ENCODE measurements around the gene ALKBH1. TPM values are rescaled to one million over a fixed set of nuclear protein-coding genes. Genes with fewer than 3 reads are reported as not detected.
"Not testable (repeated sequence)": the region's sequence is repeated elsewhere in the genome, so short reads cannot be mapped to it uniquely, and the experiment has no call there.

ALKBH1 gene, protein sequence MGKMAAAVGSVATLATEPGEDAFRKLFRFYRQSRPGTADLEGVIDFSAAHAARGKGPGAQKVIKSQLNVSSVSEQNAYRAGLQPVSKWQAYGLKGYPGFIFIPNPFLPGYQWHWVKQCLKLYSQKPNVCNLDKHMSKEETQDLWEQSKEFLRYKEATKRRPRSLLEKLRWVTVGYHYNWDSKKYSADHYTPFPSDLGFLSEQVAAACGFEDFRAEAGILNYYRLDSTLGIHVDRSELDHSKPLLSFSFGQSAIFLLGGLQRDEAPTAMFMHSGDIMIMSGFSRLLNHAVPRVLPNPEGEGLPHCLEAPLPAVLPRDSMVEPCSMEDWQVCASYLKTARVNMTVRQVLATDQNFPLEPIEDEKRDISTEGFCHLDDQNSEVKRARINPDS
- total RNA-seq: 10 to 100 TPM in 3 of 4 donors, 1 to 10 TPM in 1; 6.3 to 13.8 (median 10.3) TPM

- intact Hi-C loops (cut with DNase I): loop anchor here (5.0 kb wide), 1 partner anchor 246 kb away; no protein-coding TSS in a partner anchor
- Histone ChIP-seq H3K27me3 (no peaks in the 10 kb centered on the region), H3K9me3 (no peaks in the 10 kb centered on the region), H3K27ac (peak within 1 kb of the TSS in 2 of 3 donors; percentile 31 to 53), H3K4me1 (peaks cover 20 to 27% of the 10 kb centered on the region in 2 donors), H3K36me3 (peaks cover 8 to 25% of the 10 kb centered on the region in 2 donors), H3K4me3 (replicated peaks in 1 of 3) (peak within 1 kb of the TSS; percentile 68 to 97 (median 79))
- peak; percentile 85 to 89 for DNase-seq
- TF ChIP-seq POLR2A (IDR thresholded peaks at IDR 0.05) (peak in 1 of 2 donors; percentile 69), CTCF (IDR thresholded peaks at IDR 0.05) (no peak)
- WGBS, 2 donors: 0% methylated on average over 31 to 33 of the region's 49 CpGs
Observed at GRCh38 chr14:77707724-77708408, at the start of gene ALKBH1, which contains the start of gene SLIRP. ALKBH1 (minus strand) TSS chr14:77708023; CDS start chr14:77708004, 19 bp downstream. SLIRP (plus strand) TSS chr14:77708103; CDS start chr14:77708112, 9 bp downstream.

DNA sequence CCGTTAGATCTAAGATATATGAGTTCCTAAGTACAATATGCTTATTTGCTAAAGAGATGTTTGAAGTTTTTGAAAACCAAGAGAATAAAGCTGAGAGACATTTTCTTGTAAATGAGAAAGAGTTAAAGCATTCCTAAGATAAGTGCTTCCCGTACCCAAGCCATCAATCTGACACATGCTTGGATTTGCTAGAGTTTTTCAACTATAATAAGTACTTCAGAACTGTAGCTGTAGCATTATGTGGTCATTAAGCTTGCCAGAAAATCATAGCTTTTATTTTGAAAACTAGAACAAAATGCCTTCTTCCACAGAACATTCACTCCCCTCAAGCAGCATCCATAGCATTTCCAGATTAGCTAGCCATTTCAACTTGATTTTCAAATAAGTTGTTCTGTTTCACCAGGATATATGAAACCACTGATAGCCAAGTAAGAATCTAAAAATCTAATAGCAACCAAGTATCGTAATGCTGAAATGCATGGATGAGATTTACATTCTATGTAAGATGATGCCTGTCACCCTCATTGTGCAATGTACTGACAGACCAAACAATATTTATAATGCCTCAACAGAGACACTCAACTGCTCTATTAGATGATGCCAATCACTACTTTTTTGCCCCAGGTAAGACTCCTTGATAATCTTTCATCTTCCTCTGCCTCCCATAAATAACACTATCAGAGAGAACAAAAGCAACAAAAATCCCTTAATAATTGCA is 45.1 kb upstream of the ALKBH1 start:
- no peak for TF ChIP-seq POLR2A (IDR thresholded peaks at IDR 0.05)
- no peak for TF ChIP-seq CTCF (IDR thresholded peaks at IDR 0.05)
- no peak for DNase-seq
- H3K9me3 ChIP-seq: no peaks in the 10 kb centered on the region
- no peak overlapping the region for H3K27ac ChIP-seq
- 85 to 91% methylated on average over 3 of the region's 3 CpGs for WGBS, 2 donors
- peaks cover 3 to 10% of the 10 kb centered on the region in 2 donors for H3K4me1 ChIP-seq
- no peaks in the 10 kb centered on the region for H3K27me3 ChIP-seq
- no peak overlapping the region for H3K4me3 ChIP-seq (replicated peaks in 1 of 3)
- H3K36me3 ChIP-seq: peaks cover 22 to 40% of the 10 kb centered on the region in 2 donors
- intact Hi-C loops (cut with DNase I): no loop called here

DNA sequence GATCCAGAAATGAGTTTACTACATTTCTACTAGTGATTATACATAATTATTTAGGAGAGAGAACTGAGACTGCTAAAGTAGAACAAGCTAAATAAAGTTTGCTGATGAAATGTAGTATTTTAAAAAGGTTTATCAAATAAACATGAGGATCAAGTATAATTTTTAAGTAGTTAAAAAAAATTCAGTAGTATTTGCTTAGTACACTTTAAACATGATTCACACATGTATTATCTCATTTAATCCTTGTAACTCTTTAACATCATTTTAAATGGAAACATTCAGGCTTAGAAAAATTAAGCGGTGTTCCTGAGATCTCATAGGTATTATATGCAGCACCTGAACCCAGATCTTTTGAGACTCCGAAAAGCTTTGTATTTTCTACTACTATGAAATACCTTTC is 44.4 kb upstream of the ALKBH1 start:
- Histone ChIP-seq H3K4me3 (replicated peaks in 1 of 3) (no peak overlapping the region), H3K27ac (no peak overlapping the region), H3K9me3 (no peaks in the 10 kb centered on the region), H3K27me3 (no peaks in the 10 kb centered on the region), H3K4me1 (peaks cover 3 to 5% of the 10 kb centered on the region in 2 donors), H3K36me3 (peaks cover 22 to 43% of the 10 kb centered on the region in 2 donors)
- DNase-seq: no peak
- intact Hi-C loops (cut with DNase I): no loop called here
- no peak for TF ChIP-seq CTCF (IDR thresholded peaks at IDR 0.05)
- no peak for TF ChIP-seq POLR2A (IDR thresholded peaks at IDR 0.05)
- 96 to 97% methylated on average over 2 of the region's 2 CpGs for WGBS, 2 donors

DNA sequence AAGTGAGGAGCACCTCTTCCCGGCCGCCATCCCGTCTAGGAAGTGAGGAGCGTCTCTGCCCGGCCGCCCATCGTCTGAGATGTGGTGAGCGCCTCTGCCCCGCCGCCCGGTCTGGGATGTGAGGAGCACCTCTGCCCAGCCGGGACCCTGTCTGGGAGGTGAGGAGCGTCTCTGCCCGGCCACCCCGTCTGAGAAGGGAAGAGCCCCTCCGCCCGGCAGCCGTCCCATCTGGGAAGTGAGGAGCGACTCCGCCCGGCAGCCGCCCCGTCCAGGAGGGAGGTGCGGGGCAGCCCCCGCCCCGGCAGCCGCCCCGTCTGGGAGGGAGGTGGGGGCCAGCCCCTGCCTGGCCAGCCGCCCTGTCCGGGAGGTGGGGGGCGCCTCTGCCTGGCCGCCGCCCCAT is 39.6 kb upstream of the ALKBH1 start:
- H3K4me1 ChIP-seq: peaks cover 0 to 16% of the 10 kb centered on the region in 2 donors
- H3K27ac ChIP-seq; H3K9me3 ChIP-seq; H3K27me3 ChIP-seq; DNase-seq; intact Hi-C loops (cut with DNase I); H3K4me3 ChIP-seq (replicated peaks in 1 of 3): not testable (repeated sequence)
- 92 to 94% methylated on average over 16 to 28 of the region's 33 CpGs for WGBS, 2 donors
- H3K36me3 ChIP-seq: peaks cover 22 to 32% of the 10 kb centered on the region in 2 donors

DNA sequence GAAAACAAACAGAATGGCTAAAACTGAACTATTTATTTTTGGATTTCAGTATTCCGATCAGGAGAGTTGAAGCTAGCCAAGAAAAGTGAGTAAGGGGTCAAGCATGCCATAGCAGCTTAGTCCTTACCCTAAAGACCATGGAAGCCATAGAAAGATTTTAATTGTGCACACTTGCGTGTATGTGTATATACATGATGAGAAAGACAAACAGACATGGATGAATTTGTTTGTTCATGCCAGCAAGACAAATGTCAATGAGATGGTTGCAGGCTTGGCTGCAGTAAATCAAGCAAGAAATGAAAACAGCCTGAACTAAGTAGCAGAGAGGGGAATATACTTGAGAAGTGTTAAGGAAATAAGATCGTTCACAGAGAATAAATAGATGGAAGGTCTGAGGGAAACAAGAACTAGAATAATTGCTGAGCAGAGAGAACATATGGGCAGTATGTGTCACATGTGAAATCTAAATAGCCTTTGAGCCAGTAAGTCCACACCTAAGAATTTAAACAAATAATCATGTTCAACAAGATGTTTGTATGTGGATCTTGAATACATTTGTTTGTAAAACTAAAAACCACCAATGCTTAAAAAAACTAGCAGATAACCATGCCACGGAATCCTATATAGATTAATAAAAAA is 38.4 kb upstream of the ALKBH1 start:
- 63 to 67% methylated on average over 4 of the region's 4 CpGs for WGBS, 2 donors
- H3K4me3 ChIP-seq (replicated peaks in 1 of 3): no peak overlapping the region
- TF ChIP-seq POLR2A (IDR thresholded peaks at IDR 0.05): no peak
- H3K27me3 ChIP-seq: no peaks in the 10 kb centered on the region
- DNase-seq: no peak
- peaks cover 22 to 31% of the 10 kb centered on the region in 2 donors for H3K36me3 ChIP-seq
- H3K27ac ChIP-seq: no peak overlapping the region
- H3K4me1 ChIP-seq: peaks cover 0 to 16% of the 10 kb centered on the region in 2 donors
- intact Hi-C loops (cut with DNase I): no loop called here
- no peaks in the 10 kb centered on the region for H3K9me3 ChIP-seq
